Effector memory CD4-positive, alpha-beta T cell (primary cell): ENCODE data around the gene ATXN1.
A peak's percentile ranks its signal among the peaks of the same experiment; 100 is the strongest.

ENCODE experiments used
- DNase-seq, 3 donors: peaks; one replicate each; pipeline ENCODE4 v3.0.0-alpha.2; 2020
- H3K27ac ChIP-seq: 2 replicates; pipeline ENCODE4 v1.7.0; 2013; ENCODE audit warnings: mild to moderate bottlenecking, low read length, moderate library complexity; ENCODE audit not compliant: insufficient read depth, poor library complexity, severe bottlenecking
- H3K27me3 ChIP-seq: replicated peaks from 2 replicates; pipeline ENCODE4 v1.7.0; 2013; ENCODE audit warnings: mild to moderate bottlenecking, low read length; ENCODE audit not compliant: insufficient read depth, control insufficient read depth, poor library complexity, severe bottlenecking
- H3K36me3 ChIP-seq: 2 replicates; pipeline ENCODE4 v1.7.0; 2013; ENCODE audit warnings: mild to moderate bottlenecking, low read length, moderate library complexity; ENCODE audit not compliant: control insufficient read depth, insufficient read depth
- H3K4me1 ChIP-seq: 2 replicates; pipeline ENCODE4 v1.7.0; 2013; ENCODE audit warnings: low read length, mild to moderate bottlenecking; ENCODE audit not compliant: control insufficient read depth, insufficient read depth, poor library complexity, severe bottlenecking
- H3K4me3 ChIP-seq: 2 replicates; pipeline ENCODE4 v1.7.0; 2013; ENCODE audit warnings: low read length, low read depth, mild to moderate bottlenecking; ENCODE audit not compliant: insufficient read depth, poor library complexity, severe bottlenecking
- H3K9me3 ChIP-seq: 2 replicates; pipeline ENCODE4 v1.7.0; 2013; ENCODE audit warnings: mild to moderate bottlenecking, low read length, moderate library complexity; ENCODE audit not compliant: control insufficient read depth

ATXN1 gene

DNA sequence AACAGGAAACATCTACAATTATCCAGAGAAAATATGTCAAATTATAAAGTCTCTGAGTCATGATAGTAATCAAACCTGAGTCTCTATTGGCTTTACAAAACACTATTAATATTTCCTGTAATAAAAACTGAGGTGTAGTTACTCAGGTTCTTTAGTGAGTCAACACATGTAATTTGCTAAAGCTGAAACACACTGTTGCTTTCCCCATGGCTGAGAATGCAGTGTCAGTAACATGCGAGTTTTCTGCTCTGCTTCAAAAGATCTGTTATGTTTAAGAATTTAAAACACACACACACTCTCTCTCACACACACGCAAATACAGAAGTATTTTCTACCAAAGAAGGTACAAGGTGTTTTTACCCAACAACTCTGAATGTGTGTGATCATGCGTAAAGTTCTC, 38.6 kb downstream of the ATXN1 start:
- Histone ChIP-seq H3K27me3 (no peaks in the 10 kb centered on the region), H3K4me3 (no peak overlapping the region)

GRCh38 chr6:16721977-16722376, 39.3 kb downstream of the ATXN1 start:
- Histone ChIP-seq H3K9me3 (no peaks in the 10 kb centered on the region), H3K4me1 (no peaks in the 10 kb centered on the region), H3K4me3 (no peak overlapping the region), H3K36me3 (no peaks in the 10 kb centered on the region), H3K27ac (no peak overlapping the region), H3K27me3 (no peaks in the 10 kb centered on the region)
- DNase-seq = no peak

More for the DNA sequence above, 38.6 kb downstream of the ATXN1 start:
- H3K9me3 ChIP-seq = no peaks in the 10 kb centered on the region
- no peak overlapping the region for H3K27ac ChIP-seq
- H3K4me1 ChIP-seq = no peaks in the 10 kb centered on the region
- H3K36me3 ChIP-seq = no peaks in the 10 kb centered on the region
- DNase-seq = no peak

DNA sequence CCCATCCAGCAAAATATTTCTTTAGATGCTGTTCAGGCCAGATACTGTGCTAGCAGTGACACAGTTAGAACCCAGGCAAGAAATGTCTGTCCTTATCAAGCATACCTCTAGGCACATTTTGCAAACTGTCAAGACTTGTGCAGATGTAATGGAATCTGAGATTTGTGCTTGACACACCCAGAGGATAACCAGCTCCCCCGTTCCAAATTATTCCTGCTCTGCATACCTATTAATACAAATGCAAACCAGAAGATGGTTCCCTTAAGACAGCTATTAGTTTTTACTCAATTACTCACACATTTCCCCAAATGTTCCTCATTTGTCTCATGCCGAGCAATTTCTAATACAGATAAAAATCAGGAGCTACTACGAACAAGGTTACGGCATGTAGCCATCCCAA, 40.4 kb downstream of the ATXN1 start:
- no peaks in the 10 kb centered on the region for H3K36me3 ChIP-seq
- H3K4me3 ChIP-seq = no peak overlapping the region
- no peak for DNase-seq
- no peaks in the 10 kb centered on the region for H3K9me3 ChIP-seq
- no peaks in the 10 kb centered on the region for H3K4me1 ChIP-seq
- no peak overlapping the region for H3K27ac ChIP-seq
- H3K27me3 ChIP-seq = no peaks in the 10 kb centered on the region

- Histone ChIP-seq H3K4me3 (no peak overlapping the region), H3K27me3 (no peaks in the 10 kb centered on the region), H3K36me3 (no peaks in the 10 kb centered on the region), H3K4me1 (no peaks in the 10 kb centered on the region), H3K9me3 (no peaks in the 10 kb centered on the region), H3K27ac (no peak overlapping the region)
- DNase-seq = no peak
These were observed 41.8 kb downstream of the ATXN1 start for GRCh38 chr6:16719488-16719887.

DNA sequence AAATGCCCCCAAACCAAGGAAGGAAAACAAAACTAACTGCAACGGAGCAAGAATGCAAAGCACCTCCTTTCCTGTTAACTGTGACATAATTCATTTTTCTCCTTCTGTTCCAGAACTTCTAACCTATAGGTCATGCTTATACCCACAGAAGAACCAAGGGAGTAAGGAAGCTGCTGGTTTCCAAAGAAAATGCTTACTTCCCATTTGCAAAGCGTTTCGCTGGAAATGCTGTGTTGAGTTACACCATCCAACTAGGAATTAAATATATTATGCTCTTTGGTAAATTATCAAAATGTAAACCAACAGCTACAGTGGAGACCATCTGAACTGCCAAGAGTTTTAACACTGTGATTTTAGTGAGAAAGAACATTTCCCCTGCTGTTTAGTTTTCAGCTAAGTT, 42.9 kb downstream of the ATXN1 start:
- H3K9me3 ChIP-seq = no peaks in the 10 kb centered on the region
- H3K4me1 ChIP-seq = peaks cover 3% of the 10 kb centered on the region
- no peaks in the 10 kb centered on the region for H3K27me3 ChIP-seq
- H3K4me3 ChIP-seq = no peak overlapping the region
- DNase-seq = no peak
- H3K36me3 ChIP-seq = no peaks in the 10 kb centered on the region
- no peak overlapping the region for H3K27ac ChIP-seq

DNA sequence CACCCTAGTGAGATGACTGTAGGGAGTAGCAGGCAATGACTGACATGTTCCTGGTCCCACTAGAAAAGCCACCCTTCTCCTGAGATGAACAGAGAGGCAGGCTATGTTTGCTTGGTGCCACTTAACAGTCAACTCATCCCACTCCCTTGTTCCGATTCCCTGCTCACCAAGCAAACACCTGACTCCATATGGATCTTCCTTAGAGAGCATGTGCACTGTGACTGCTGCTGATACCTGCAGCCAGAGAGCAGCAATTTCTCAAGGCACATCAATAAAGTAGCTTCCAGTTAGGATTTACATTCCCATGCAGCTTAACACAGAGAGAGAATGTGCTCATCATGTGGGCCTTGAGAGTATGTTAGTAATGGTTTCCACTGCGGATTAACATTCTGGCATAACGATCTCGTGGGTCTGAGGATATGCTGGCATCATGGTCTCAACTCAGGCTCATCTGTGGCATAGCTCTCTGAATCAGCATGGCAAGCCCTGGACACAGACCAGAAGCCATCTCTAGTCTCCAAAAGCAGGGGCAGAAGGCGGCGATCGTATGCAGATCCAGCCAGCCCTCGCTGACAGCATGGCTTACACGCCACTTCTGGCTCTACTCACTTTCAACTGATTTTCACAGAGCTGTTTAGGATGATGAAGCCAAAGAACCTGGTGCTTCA, 43.9 kb downstream of the ATXN1 start:
- Histone ChIP-seq H3K27ac (no peak overlapping the region), H3K4me3 (no peak overlapping the region), H3K9me3 (no peaks in the 10 kb centered on the region), H3K4me1 (peaks cover 10% of the 10 kb centered on the region), H3K27me3 (no peaks in the 10 kb centered on the region), H3K36me3 (no peaks in the 10 kb centered on the region)
- no peak for DNase-seq

DNA sequence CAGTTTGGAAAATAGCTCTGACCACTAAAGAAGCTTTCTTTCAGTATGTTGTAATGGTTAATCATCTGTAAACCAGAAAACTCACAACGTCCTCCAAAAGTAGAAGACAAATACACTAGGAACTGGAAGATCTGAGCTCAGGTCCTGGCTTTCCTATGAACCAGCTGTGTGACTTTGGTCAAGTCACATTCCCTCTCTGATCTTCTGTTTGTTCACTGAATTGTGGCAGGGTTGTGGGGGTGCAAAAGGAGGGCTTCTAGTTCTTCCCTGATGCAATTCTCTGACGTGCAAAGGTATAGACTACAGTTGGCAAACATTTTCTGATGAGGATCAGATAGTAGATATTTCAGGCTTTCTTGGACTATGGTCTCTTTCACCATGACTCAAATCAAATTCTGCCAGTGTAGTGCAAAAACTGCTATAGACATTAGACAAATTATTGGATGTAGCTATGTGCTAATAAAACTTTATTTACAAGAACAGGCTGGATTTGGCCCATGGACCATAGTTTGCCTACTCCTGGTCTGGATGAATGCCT, 44.9 kb downstream of the ATXN1 start:
- no peaks in the 10 kb centered on the region for H3K36me3 ChIP-seq
- no peak overlapping the region for H3K4me3 ChIP-seq
- peaks cover 10% of the 10 kb centered on the region for H3K4me1 ChIP-seq
- no peak overlapping the region for H3K27ac ChIP-seq
- no peak for DNase-seq
- H3K9me3 ChIP-seq = no peaks in the 10 kb centered on the region
- no peaks in the 10 kb centered on the region for H3K27me3 ChIP-seq

- Histone ChIP-seq H3K4me1 (peaks cover 10% of the 10 kb centered on the region), H3K9me3 (no peaks in the 10 kb centered on the region), H3K27ac (peak overlapping the region; percentile 68), H3K27me3 (no peaks in the 10 kb centered on the region), H3K36me3 (no peaks in the 10 kb centered on the region), H3K4me3 (no peak overlapping the region)
- no peak for DNase-seq
These were observed 47.7 kb downstream of the ATXN1 start for GRCh38 chr6:16713597-16713996.

DNA sequence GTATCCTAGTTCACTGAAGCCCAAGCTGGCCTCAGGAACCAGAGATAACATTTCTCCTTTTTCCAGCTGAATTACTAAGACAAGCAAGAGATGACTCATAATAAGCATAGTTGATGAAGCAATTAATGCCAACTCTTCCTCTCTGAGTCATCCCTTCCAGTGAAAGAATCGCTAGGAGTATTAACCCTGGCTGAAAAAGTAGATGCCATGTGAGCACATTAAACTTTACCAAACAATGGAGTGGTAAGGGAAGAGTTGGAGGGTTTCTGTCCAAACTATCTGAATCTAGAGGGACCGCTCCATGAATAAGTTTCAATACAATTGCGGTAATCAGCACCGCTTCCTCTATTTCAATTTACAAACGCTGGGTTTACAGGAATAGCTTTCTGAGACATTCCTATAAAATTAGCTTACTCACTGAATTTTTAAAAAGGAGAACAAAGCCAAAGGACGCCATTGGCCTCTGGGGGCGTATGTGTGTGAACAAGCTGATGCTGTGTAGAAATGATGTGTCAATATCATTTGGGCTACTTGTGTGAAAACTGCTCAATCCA, 48.3 kb downstream of the ATXN1 start:
- Histone ChIP-seq H3K27ac (peak overlapping the region; percentile 68), H3K4me1 (peaks cover 10% of the 10 kb centered on the region), H3K9me3 (no peaks in the 10 kb centered on the region), H3K36me3 (no peaks in the 10 kb centered on the region), H3K4me3 (peak overlapping the region; percentile 32), H3K27me3 (no peaks in the 10 kb centered on the region)
- no peak for DNase-seq

DNA sequence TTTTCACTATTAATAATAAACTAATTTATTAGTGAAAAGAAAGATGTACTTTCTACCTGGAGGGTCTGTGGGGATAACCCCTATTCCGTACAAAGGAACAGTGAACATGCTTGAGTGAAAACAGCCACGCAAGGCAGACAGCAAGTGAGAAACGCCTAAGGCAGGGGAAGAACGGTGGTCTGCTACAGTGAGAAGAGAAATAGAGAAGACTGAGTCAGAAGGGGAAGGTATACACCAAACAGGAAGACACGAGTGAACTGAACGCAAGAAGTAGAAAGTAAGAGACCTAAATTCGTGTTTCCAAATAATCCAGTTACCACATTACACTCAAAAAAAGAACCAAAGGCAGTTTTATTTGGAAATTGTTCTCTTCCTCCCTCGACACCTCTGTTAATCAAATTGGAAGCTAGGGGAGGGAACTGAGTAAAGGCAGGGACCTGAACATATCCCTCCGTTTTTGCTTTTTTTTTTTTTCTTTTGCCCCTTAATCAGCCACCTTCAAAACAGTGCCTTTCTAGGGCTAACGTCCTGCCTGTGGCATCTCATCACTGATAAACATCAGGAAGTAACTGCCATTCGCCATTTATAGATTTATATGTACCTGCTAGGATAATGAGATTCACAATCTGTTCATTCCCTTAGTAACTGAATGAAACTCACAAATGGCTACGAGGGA, 48.9 kb downstream of the ATXN1 start:
- peak in 1 of 3 donors; percentile 29 for DNase-seq
- H3K9me3 ChIP-seq = no peaks in the 10 kb centered on the region
- H3K36me3 ChIP-seq = no peaks in the 10 kb centered on the region
- peaks cover 13% of the 10 kb centered on the region for H3K4me1 ChIP-seq
- H3K4me3 ChIP-seq = peak overlapping the region; percentile 32
- no peaks in the 10 kb centered on the region for H3K27me3 ChIP-seq
- peak overlapping the region; percentile 68 for H3K27ac ChIP-seq
